Lower leg skin (tissue), 4 donors: Measurements from ENCODE around the gene MPRIP. TPM values are rescaled to one million over a fixed set of nuclear protein-coding genes. Genes with fewer than 3 reads are reported as not detected.
A peak's percentile ranks its signal among the peaks of the same experiment; 100 is the strongest.
"Not testable (repeated sequence)": the region's sequence is repeated elsewhere in the genome, so short reads cannot be mapped to it uniquely, and the experiment has no call there.

Source experiments
- DNase-seq, 2 donors: peaks; one replicate each; pipeline ENCODE4 v3.0.0-alpha.2; 2019; ENCODE audit warnings: low spot score in 2 of 2
- H3K4me3 ChIP-seq: fragments of 200-600 bp; sonication (generic); 2 replicates; pipeline ENCODE4 v1.5.1; 2017; ENCODE audit warnings: mild to moderate bottlenecking, low read depth; ENCODE audit not compliant: poor library complexity, severe bottlenecking
- CTCF ChIP-seq, 3 donors: fragments of 450-650 bp; IDR thresholded peaks; one replicate each; pipeline ENCODE4 v1.5.1; 2016; ENCODE audit warnings: antibody characterized with exemption in 3 of 3, mild to moderate bottlenecking in 3 of 3, moderate library complexity in 2 of 3
- POLR2A ChIP-seq, 2 donors: fragments of 450-650 bp; IDR thresholded peaks; one replicate each; pipeline ENCODE4 v1.6.1; 2016 to 2017; ENCODE audit warnings: antibody characterized with exemption in 2 of 2, mild to moderate bottlenecking in 1 of 2, moderate library complexity in 1 of 2
- WGBS, 2 donors: methylation state at CpG; one replicate each; pipeline ENCODE4 v1.1.5; 2018; 5-methylcytosine and 5-hydroxymethylcytosine counted together
- intact Hi-C: fragments of 100-400 bp; cut with DNase I; formaldehyde crosslinking; loops from one replicate; pipeline ENCODE4 v1.15.0; 2023; ENCODE audit warnings: low total_unique reads
- total RNA-seq, 4 donors: library from RNA; depleted of rRNA; stranded (reverse); fragments of >200 nt; gene quantifications; one replicate each; pipeline ENCODE4 v1.1.0, GENCODE V29; 2016

The MPRIP gene
- total RNA-seq, 4 donors from 2014 or later = 128 to 217 (median 141) TPM

GRCh38 chr17:17156107-17156506 lies 113.8 kb downstream of the MPRIP start:
- peak in 1 of 2 donors; percentile 34 for DNase-seq

GRCh38 chr17:17156511-17156910 lies 114.3 kb downstream of the MPRIP start:
- intact Hi-C loops = no loop called here
- DNase-seq = no peak
- no peak overlapping the region for H3K4me3 ChIP-seq
- 36 to 52% methylated on average over 7 to 10 of the region's 10 CpGs for WGBS, 2 donors
- TF ChIP-seq POLR2A (IDR thresholded peaks at IDR 0.05) = no peak
- TF ChIP-seq CTCF (IDR thresholded peaks at IDR 0.05) = no peak

More at GRCh38 chr17:17156107-17156506, 113.8 kb downstream of the MPRIP start:
- H3K4me3 ChIP-seq = no peak overlapping the region
- TF ChIP-seq POLR2A (IDR thresholded peaks at IDR 0.05) (no peak), CTCF (IDR thresholded peaks at IDR 0.05) (no peak)
- 21 to 41% methylated on average over 4 of the region's 4 CpGs for WGBS, 2 donors
- intact Hi-C loops = no loop called here

- intact Hi-C loops = no loop called here
- no peak overlapping the region for H3K4me3 ChIP-seq
- TF ChIP-seq CTCF (IDR thresholded peaks at IDR 0.05) (no peak), POLR2A (IDR thresholded peaks at IDR 0.05) (no peak)
- DNase-seq = no peak
- 67 to 88% methylated on average over 6 of the region's 6 CpGs for WGBS, 2 donors
These were observed 114.8 kb downstream of the MPRIP start for GRCh38 chr17:17157041-17157440.

GRCh38 chr17:17158506-17158905 lies 116.2 kb downstream of the MPRIP start:
- intact Hi-C loops, DNase-seq, H3K4me3 ChIP-seq: not testable (repeated sequence)
- 96 to 97% methylated on average over 27 to 33 of the region's 33 CpGs for WGBS, 2 donors

- DNase-seq = no peak
- intact Hi-C loops = no loop called here
- 90 to 94% methylated on average over 4 of the region's 4 CpGs for WGBS, 2 donors
These were observed 117.3 kb downstream of the MPRIP start for GRCh38 chr17:17159571-17159970.

DNA sequence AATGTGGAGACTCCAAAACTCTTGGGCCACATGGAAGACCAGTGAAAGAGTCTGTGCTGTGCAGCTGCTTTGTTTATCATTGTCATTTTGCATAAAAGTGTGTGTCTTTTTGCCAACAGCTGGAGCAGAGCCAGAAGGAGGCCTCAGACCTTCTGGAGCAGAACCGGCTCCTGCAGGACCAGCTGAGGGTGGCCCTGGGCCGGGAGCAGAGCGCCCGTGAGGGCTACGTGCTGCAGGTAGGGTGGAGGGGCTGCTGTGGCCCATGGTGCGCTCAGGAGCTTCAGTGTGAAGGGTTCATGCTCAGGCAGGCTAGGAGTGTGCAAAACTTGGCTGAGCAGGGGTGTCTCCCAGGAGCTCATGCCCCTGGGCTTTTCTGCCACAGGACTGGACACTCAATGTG lies 118.9 kb downstream of the MPRIP start:
- DNase-seq = no peak
- WGBS, 2 donors = 81 to 82% methylated on average over 6 of the region's 6 CpGs
- TF ChIP-seq CTCF (IDR thresholded peaks at IDR 0.05) (no peak), POLR2A (IDR thresholded peaks at IDR 0.05) (no peak)
- intact Hi-C loops = no loop called here
- no peak overlapping the region for H3K4me3 ChIP-seq

More at GRCh38 chr17:17159571-17159970, 117.3 kb downstream of the MPRIP start:
- H3K4me3 ChIP-seq = no peak overlapping the region
- TF ChIP-seq CTCF (IDR thresholded peaks at IDR 0.05) (no peak), POLR2A (IDR thresholded peaks at IDR 0.05) (no peak)
